ENCODE results near the gene RAB4A.

Gene RAB4A, protein sequence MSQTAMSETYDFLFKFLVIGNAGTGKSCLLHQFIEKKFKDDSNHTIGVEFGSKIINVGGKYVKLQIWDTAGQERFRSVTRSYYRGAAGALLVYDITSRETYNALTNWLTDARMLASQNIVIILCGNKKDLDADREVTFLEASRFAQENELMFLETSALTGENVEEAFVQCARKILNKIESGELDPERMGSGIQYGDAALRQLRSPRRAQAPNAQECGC

DNA sequence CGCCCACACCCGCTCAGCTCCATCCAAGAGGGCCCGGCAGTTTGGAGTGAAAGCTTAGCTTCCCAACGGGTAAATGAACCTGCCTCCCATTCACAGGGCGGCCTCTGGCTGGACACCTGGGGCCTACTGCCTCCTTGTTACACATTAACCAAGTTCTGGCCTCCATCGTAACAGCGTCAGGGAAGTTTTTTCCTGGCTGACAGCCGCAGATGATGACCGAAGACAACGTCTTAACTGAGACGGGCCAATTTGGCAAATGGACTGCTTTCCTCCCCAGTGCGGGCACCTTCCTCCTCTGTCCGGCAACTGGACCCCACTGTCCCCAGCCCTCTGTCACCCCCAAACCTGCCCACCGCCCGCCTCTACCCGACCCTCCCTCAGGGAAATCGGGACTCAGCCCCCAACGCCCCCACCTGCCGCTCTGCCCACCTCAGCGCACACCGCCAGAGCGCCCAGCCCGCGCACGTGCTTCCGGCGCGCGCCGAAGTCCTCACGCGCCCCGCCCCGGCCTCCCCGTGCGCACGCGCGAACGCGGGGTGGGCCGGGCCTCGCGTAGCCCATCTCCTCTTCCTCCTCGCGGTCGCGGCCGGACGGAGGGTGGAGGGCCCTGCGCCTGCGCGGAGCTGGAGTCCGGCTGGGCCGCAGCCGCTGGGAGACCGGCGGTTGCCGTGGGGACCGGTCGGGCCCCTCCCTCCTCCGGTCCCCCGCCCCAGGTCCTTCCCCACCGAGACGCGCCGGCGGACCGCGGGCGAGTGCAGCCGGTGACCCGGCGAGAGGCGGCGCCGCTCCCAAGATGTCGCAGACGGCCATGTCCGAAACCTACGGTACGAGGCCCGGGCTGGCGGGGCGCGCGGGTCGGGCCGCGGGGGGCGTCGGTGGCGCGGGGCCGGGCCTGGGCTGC lies at the start of gene RAB4A:
Gene RAB4A, plus strand, starts transcription at position 565 of the 901 bp plus-strand sequence. Its CDS starts 229 bp downstream, at position 794.
- DNase-seq (ENCODE audit: low read depth), result peak; percentile 85

DNA sequence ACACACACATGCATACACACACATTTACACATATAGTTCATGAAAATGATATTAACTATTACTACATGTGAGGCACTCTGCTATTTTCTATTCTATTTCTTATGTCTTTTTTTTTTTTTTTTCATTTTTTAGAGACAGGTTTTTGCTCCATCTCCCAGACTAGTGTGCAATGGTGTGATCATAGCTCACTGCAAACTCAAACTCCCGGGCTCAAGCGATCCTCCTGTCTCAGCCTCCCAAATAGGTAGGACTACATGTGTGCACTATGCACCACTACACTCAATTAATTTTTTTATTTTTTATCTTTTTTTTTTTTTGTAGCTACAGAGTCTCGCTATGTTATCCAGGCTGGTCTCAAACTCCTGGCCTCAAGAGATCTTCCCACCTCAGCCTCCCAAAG lies 48.8 kb upstream of the RAB4A start:
- DNase-seq (ENCODE audit: low read depth), result no peak

DNA sequence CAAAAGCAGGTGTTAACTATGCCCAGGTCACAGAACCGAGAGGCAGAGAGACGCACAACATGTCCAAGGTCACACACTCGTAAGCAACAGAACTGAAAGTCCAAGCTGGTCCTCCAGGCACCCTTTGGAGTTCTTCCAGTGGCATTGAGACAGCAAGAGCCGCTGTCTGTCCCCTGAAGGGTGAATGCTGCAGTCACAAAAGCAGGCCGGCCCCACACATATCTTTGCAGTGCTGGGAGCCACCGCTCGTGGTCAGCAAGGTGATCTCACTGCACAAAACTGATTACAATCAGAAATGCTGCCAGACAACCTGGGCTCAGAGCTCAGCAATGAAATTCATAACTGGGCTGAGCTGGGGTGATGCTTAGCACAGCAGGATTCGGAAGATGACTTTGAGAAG lies 47.4 kb upstream of the RAB4A start:
- DNase-seq (ENCODE audit: low read depth), result no peak

DNA sequence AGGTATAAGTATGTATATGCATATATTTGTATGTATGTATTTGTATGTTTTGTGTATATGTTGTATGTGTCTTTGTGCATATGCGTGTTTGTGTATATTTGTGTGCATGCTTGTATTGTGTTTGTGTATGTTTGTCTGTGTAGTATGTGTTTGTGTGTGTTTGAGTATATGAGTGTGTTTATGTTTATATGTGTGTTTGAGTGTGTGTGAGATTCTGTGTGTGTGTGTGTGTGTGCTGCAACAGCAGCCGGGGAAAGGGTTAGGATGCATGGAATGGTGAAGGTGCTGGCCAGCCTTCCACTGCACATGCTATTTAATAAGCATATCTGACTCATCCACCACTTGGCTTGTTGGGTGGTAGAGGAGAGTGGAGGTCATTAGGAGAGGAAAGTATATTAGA lies 46.6 kb upstream of the RAB4A start:
- peak; percentile 13 for DNase-seq (ENCODE audit: low read depth)

DNA sequence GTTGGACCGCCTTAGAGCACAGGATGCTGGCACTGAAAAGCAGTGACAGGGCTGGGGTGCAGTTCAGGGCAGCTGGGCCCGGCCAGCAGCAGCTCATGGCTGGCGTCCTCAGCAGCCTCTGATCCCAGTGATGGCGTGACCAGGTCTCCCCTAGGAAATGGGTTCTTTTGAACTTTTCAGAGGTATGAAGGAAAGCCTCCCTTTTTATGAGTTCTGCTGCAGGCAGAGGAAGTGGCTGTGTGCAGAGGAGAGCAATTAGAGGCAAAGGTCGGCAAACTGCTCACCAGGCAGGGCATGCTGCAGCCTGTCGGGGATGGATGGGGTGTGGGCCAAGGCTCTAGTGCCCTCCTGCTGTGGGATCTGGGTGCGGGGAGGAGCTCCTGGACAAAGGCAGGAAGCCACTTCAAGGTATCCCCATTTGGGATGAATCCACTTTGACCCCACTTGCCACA lies 45.6 kb upstream of the RAB4A start:
- no peak for DNase-seq (ENCODE audit: low read depth)

DNA sequence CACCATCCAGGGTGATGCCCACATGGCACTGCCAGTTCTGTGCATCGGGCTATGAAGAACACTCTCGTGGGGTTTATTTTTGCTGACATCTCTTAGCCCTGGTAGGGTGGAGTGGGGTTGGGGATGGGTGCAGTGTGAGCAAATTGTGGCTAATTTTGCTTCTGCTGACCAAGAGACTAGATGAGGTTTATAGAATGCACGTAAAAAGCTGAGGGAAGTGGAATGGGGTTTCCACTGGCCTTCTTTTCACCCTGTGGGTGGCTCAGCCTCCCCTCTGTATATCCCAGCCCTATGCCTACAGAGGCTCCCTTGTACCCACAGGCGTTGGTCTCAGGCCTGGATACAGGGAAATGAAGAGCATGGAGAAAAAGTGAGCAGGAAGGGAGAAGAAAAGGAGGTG lies 44.1 kb upstream of the RAB4A start:
- no peak for DNase-seq (ENCODE audit: low read depth)

DNA sequence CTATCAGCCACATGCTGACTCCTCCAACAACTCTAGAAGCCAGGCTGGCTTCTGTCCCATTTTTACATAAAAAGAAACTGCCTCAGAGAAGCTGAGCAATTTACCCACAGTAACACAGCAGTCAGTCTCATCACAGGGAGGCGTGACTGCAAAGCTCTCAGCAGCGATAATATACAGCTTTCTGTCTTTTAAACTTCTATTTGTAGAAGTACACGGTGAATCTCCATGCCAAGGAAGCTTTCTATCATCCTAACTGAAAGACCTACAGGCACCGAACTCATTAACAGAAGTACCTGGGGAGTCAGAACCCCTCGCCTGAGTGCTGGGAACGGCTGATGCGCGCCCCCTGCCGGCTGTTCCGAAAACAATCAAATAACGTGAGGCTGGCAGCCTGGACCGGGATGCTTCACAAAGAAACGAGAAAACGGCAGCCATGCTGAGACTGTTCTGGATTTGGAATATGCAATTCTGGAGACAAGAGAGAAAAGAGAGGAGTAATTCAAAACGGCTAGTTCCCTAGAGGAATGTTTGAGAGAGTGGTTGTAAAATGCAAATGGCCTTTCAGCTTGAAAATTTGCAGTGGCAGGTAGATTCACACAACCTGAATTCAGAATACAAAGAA lies 43.5 kb upstream of the RAB4A start:
- peak; percentile 66 for DNase-seq (ENCODE audit: low read depth)

DNA sequence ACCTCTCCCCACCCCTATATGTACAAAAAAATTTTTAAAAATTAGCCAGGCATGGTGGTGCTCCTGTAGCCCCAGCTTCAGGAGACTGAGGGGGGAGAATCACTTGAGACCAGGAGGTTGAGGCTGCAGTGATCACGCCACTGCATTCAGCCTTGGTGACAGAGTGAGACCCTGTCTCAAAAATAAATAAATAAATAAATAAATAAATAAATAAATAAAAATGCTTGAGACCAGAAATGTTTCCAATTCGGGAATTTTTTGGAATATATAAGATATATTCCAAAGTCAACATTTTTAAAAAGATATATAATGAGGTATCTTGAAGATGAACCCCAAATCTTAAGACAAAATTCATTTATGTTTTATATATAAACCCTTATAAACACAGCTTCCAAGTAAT lies 42.4 kb upstream of the RAB4A start:
- DNase-seq (ENCODE audit: low read depth), result no peak

DNA sequence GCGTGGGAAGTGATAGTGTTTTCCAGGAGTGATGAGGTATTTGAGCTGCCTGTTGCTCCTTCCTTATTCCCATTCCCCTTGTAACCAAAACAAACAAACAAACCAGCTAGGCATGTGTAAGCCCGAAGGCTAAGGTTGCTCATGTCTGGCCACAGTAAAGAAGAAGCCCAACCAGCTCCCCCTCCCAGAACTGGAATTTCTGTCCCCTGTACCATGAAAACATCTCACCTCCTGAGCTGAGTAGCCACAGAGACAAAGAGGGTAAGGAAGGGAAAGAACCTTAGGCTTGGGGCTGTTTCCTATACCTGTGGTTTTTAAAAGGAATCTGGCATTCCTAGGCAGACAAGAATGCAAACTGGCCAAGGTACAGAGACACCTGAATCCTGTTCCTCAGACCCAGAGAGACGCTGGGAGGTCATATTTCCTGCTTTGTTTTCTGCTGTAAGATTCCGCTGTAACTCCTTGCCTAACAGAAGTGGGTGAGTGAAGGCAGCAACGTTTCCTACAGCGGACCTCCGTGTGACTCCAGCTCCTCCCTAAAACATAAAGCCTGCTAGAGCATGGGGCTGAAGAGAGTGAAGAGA lies 41.7 kb upstream of the RAB4A start:
- peak; percentile 23 for DNase-seq (ENCODE audit: low read depth)

DNA sequence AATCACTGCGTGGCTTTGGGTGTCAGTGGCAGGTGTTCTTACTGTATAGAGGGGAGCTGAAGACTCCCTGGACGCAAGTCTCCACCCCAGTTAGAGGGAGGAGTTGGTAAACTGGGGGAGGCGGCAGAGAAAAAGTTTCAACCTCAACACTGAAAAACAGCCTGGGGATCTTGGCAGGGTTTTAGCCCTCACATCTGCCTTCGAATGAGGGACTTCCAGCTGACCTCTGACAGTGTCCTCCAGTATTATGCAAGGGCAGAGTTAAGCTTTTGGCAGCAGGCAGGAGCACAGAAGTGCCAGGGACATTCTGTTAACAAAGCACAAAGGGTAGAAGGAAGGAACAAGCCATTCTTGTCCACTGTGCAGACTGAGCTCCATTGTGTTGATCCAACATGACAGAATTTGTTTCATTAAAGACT lies 41.2 kb upstream of the RAB4A start:
- no peak for DNase-seq (ENCODE audit: low read depth)

DNA sequence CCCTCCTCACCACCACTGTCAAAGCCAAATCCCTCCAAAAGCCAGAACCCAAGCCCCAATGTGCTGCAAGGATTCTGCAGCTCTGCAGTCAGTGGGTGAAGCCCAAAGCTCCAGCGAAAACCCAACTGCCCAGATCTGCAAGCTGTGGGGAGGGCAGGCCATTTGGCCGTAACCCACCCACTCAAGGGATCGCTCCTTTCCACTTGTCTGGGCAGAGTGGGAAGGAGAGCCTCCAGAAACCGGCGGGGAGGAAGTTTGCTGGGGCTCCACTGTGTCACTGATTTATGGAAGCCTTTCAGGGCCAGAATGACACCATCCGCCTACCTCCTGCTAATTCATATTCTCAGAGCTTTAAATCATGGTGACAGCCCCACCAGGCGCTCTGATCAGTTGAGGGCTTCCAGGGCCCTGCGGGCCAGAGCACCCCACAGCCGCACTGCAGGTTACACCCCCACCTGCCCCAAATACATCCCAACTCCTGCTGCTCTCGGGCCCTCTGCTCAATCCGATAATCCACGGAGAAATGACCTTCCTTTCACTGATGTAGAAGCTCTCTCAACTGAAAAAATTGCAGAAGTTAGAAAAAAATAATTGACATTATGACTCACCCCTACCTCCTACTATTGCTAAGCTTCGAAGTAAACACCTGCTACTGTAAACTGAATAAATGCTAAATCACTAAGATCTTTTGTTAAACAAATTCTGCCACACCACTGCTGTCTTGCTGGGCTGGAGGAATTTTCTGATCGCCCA lies 40.6 kb upstream of the RAB4A start:
- DNase-seq (ENCODE audit: low read depth), result no peak

DNA sequence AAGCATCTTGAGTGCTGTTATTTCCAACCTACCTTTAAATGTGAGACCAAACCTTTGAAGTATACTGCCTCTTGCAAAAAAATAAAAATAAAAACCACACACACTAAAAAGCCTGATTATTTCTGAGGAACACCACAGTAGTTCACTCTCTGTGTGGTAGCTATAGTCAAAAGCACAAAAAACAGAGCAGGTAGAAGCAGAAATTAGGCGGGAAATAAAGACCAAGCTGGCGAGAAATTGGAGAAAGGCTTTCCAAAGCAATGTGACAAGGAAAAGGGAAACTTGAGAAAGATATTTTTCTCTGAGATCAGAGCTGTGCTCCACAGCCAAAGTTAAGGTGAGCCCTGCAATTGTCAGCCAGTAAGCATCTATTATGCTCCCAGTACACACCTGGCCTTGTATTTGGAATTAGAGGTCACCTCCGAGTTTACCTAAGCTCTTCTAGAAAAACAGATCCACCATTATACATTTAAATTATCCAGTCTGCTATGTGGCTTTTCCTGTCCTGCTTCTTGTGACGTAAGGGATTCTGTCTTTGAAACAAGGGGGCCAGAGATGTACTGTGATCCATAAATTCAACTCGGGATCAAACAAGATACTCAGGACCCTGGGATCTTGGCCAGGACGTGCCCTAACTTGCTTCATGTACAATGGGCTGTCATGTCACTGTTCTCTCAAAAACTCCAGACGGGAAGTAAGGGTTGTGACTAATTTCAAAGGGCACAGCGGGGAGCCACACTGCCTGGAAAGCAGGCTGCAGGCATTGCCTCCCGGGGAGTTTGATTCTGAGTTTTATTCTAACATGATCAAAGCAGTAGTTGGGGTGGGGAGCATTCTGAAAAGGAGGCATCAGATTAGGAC lies 39.8 kb upstream of the RAB4A start:
- DNase-seq (ENCODE audit: low read depth), result peak; percentile 42

DNA sequence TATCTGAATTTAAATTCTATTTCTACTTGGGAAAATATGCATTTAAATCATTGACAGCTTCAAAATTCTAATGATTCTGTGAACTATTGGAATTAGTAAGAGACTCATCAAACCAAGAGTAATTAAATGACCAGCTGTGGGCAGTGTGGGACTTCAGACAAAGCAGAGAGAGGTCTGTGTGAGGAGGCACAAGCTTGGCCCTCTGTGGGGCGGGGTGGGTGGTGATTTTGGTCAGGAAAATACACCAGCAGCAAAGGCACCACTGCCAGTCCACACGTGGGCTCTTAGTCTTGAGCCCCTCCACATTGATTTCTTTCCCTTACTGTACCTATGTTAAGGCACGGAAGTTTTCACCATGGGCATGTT lies 39.2 kb upstream of the RAB4A start:
- DNase-seq (ENCODE audit: low read depth), result no peak

DNA sequence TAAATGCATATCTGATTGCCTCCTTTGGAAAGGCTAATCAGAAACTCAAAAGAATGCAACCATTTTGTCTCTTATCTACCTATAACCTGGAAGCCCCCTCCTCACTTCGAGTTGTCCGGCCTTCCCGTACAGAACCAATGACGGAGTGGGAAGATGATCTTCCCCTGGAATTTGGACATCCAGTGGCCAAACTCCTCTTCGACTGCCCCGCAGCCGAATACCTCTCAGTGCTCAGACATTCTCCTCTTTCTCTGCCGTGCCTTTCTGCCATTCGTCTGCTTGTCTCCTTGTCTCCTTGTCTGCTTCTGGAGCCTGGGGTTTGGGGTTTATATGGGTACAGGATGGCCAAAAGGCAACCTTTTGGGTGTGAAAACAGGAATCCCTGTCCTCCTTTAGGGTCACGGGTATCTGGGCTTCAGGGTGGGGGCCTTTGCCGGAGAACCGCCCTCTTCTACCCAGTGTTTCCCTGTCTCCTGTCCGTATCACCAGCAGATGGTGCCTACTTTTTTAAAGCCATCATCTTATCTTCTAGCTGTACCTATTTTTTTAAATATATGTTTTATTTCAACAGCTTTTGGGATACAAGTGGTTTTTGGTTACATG lies 35.9 kb upstream of the RAB4A start:
- DNase-seq (ENCODE audit: low read depth), result no peak

DNA sequence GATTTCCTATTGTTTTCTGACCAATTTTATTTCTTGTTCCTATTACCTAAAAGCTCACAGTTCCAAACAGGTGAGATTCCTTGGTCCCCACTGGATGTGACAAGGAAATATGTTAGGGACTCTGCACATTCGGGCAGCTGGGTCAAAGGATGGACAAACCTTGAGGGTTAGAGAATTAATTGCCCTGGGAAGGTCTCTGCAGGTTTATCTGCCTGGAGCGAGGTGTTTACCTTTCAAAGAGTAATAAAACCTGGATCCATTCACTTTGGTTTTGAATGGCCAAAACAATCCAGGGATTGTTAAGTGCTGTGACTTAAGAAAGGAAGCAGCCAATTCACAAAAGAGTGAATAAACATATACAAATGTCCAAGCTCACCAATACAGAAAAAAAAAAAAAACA lies 33.6 kb upstream of the RAB4A start:
- no peak for DNase-seq (ENCODE audit: low read depth)

DNA sequence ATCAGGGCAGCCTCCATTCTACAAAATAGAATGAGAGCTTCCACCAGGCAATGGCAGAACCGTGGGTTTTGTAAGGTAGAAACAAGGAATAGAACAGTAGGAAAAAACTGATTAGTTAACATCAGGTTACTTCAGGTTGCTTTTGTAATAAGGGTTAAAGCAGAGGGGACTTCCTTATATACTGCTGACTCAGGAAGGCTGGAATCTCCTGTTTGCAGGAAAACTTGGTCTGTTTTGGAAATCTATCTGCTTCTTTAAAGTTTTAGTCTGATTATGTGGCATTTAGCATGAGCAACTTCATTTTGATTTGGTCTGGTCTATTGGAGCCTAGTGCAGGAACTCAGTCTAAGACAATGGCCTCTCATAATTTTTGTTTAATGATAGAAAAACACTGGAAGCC lies 32.7 kb upstream of the RAB4A start:
- no peak for DNase-seq (ENCODE audit: low read depth)

DNA sequence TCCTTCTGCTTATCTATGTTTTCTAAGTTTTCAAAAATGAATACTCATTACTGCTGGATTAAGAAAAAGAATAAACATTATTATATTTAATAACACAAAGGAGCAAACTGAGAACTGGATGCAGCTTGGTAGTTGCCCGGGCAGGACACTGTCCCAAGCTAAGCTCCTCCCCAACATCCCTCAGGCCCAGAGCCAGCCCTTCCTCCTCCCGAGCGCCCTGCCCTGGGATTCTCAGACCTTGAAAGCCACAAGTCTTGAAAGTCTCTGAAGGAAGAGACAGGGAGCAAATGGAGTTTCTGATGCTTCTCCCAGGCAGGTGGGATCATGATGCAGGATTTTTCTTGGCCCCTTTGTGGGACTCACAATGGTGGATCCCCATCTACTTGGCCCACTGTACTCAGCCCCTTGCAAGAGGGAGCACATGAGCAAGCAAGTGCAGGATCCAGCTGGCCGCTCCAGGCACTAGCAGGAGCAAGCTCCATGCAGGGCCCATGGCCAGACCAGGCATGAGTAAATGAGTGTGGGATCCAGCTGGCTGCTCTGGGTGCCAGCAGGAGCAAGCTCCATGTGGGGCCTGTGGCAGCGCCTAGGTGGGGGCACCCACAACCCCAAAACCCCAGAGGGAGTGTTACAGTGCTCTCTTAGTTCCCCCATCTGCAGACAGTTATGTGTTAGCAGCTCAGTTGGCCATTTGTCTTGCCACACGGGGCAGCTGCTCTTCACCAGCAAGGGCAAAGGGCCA lies 32.1 kb upstream of the RAB4A start:
- no peak for DNase-seq (ENCODE audit: low read depth)

DNA sequence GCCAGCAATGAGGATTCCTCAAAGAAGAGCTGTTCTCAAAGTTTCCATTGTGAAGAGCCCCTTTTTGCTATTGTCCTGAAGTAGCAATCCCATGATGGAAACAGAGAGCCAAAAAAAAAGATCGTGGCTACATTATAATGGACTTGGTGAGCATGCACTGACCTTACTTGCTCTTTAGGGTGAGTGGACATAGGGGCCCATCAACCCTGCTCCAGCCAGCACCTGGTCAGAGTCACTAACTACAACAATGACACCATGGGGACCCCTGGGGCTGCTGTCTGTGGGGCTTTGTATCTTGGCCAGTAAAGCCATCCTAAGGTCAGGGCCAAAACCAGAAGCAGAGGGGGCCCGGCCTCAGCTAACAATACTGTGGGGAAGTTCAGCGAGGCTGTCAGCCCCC lies 30.4 kb upstream of the RAB4A start:
- DNase-seq (ENCODE audit: low read depth), result no peak

DNA sequence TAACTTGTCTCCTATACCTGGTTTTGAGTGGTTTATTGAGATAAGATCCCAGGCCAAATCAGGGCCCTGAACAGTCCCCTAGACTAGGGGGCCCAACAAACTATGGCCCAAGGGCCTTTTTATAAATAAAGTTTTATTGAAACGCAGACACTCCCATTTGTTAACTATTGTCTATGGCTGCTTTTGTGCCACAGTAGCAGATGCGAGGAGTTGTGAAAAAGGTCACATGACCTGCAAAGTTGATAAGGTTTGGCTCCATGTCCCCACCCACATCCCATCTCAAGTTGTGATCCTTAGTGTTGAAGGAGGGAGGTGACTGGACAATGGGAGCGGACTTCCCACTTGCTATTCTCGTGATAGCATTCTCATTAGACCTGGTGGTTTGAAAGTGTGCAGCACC lies 29.5 kb upstream of the RAB4A start:
- DNase-seq (ENCODE audit: low read depth), result no peak

DNA sequence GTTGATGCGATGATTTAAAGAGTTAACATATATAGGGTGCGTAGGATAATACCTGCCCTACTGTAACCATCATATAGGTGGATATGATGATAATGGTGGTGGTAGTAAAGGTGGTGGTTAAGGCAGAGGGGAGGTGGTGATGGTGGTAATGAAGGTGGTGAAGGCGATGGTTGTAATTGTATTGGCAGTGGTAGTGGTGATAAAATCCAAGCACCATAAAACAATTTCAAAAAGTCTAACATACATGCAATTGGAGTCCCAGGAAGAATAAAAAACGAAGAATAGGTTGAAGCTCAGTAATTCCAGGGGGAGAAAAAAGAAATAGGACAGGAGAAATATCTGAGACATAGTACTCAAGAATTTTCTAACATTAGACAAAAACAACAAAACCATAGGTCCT lies 27.3 kb upstream of the RAB4A start:
- DNase-seq (ENCODE audit: low read depth), result no peak

All from ELR (cell line).